Raji (cell line): ENCODE data around the gene ABR.

Experiments
- POLR2A ChIP-seq: IDR thresholded peaks from 2 replicates; pipeline ENCODE4 v1.6.1; 2011; ENCODE audit warnings: low read depth, low read length, control low read depth; ENCODE audit not compliant: insufficient read depth

ABR gene

GRCh38 chr17:1147664-1148063 lies 32.1 kb downstream of the ABR start:
- no peak for TF ChIP-seq POLR2A

GRCh38 chr17:1146561-1147265 lies 33.1 kb downstream of the ABR start:
- TF ChIP-seq POLR2A = no peak

- no peak for TF ChIP-seq POLR2A
These were observed 34.3 kb downstream of the ABR start for GRCh38 chr17:1145311-1145986.

- TF ChIP-seq POLR2A = no peak
These were observed 35.6 kb downstream of the ABR start for GRCh38 chr17:1144162-1144561.

GRCh38 chr17:1143573-1143972 lies 36.2 kb downstream of the ABR start:
- no peak for TF ChIP-seq POLR2A

GRCh38 chr17:1142561-1142971 lies 37.2 kb downstream of the ABR start:
- no peak for TF ChIP-seq POLR2A

GRCh38 chr17:1137465-1137894 lies 42.3 kb downstream of the ABR start:
- TF ChIP-seq POLR2A = no peak

- no peak for TF ChIP-seq POLR2A
These were observed 43.0 kb downstream of the ABR start for GRCh38 chr17:1136748-1137147.

- TF ChIP-seq POLR2A = no peak
These were observed 45.0 kb downstream of the ABR start for GRCh38 chr17:1134634-1135324.

- TF ChIP-seq POLR2A = no peak
These were observed 49.6 kb downstream of the ABR start for GRCh38 chr17:1130191-1130590.

GRCh38 chr17:1126801-1127550 lies 52.8 kb downstream of the ABR start:
- TF ChIP-seq POLR2A = no peak

- no peak for TF ChIP-seq POLR2A
These were observed 53.5 kb downstream of the ABR start for GRCh38 chr17:1126250-1126797.

GRCh38 chr17:1125788-1126145 lies 54.0 kb downstream of the ABR start:
- no peak for TF ChIP-seq POLR2A

- no peak for TF ChIP-seq POLR2A
These were observed 54.6 kb downstream of the ABR start for GRCh38 chr17:1124896-1125787.
